ENCODE data around the gene KRT17. TPM values are rescaled to one million over a fixed set of nuclear protein-coding genes. Genes with fewer than 3 reads are reported as not detected.

The KRT17 gene
- total and polyA plus RNA-seq, 10 of the 15 experiments (the other 5 are each of a cell fraction or from before 2014, with no cell fraction given): 0.47 to 30.0 (median 2.5) TPM

- TF ChIP-seq PRDM15 (CRISPR knock-in tag; IDR thresholded peaks at IDR 0.05): no peak
- TF ChIP-seq TCF3 (IDR thresholded peaks at IDR 0.05; ENCODE audit: borderline replicate concordance, insufficient read depth, low read depth, low read length): no peak
- no peak for TF ChIP-seq BCLAF1 (IDR thresholded peaks at IDR 0.05)
- TF ChIP-seq SPI1 (IDR thresholded peaks at IDR 0.05; ENCODE audit: borderline replicate concordance, insufficient read depth, low read depth, low read length): peak; percentile 10; the same call in 1 of the 2 replicates
- TF ChIP-seq SIX5 (IDR thresholded peaks at IDR 0.05; ENCODE audit: low read depth, low read length, severe bottlenecking): no peak
- no peak for TF ChIP-seq BRCA1 (IDR thresholded peaks at IDR 0.05; ENCODE audit: low read depth, low read length)
- no peak for TF ChIP-seq BCL11A (IDR thresholded peaks at IDR 0.05; ENCODE audit: low read depth, low read length)
- 0 out of 2 replicates have a peak, but pooled peaks have one; percentile 54 for TF ChIP-seq MLLT1 (IDR thresholded peaks at IDR 0.05)
- TF ChIP-seq HDGF (IDR thresholded peaks at IDR 0.05): no peak
- no peak for TF ChIP-seq HDAC6 (IDR thresholded peaks at IDR 0.05; ENCODE audit: unreplicated experiment)
- no peak for TF ChIP-seq PAX8 (IDR thresholded peaks at IDR 0.05)
- TF ChIP-seq MTA3 (IDR thresholded peaks at IDR 0.05; ENCODE audit: borderline replicate concordance, low read length): no peak
- TF ChIP-seq JUND (IDR thresholded peaks at IDR 0.05; ENCODE audit: low read depth, low read length): no peak
- TF ChIP-seq SMC3 (IDR thresholded peaks at IDR 0.05; ENCODE audit: borderline replicate concordance, low read length): peak; percentile 74; the same call in 1 of the 2 replicates
- no peak for TF ChIP-seq SRF (IDR thresholded peaks at IDR 0.05; ENCODE audit: low read depth in 2 of 2, low read length in 2 of 2)
- no peak for TF ChIP-seq HSF1 (IDR thresholded peaks at IDR 0.05; ENCODE audit: low read depth, low read length)
- TF ChIP-seq CREB1 (IDR thresholded peaks at IDR 0.05; ENCODE audit: low read depth): no peak
- no peak for TF ChIP-seq ZZZ3 (IDR thresholded peaks at IDR 0.05; ENCODE audit: control insufficient read depth, insufficient read length, low read depth)
- no peak for TF ChIP-seq ZNF24 (IDR thresholded peaks at IDR 0.05)
Observed at GRCh38 chr17:41648411-41649195, 24.2 kb upstream of the KRT17 start (continued).
